CD4-positive, alpha-beta T cell treated with Interleukin-15 for 4 hours (primary cell): ENCODE measurements around the gene S1PR5.
"Not testable (repeated sequence)": the region's sequence is repeated elsewhere in the genome, so short reads cannot be mapped to it uniquely, and the experiment has no call there.

Experiments used
- DNase-seq: peaks from one replicate; pipeline ENCODE4 v3.0.0-alpha.2; 2020; ENCODE audit warnings: low spot score

Gene S1PR5

GRCh38 chr19:10517361-10517759 is at the start of gene S1PR5:
Gene S1PR5 (minus strand): TSS chr19:10517447. CDS start chr19:10515011, 2,436 bp downstream.
- DNase-seq, result no peak

GRCh38 chr19:10566658-10567410 is 49.6 kb upstream of the S1PR5 start:
- DNase-seq, result peak; percentile 70

- DNase-seq, result no peak
Measured at GRCh38 chr19:10566408-10566657, 49.1 kb upstream of the S1PR5 start.

GRCh38 chr19:10565567-10566407 is 48.5 kb upstream of the S1PR5 start, which contains the start of gene KRI1:
Gene KRI1 (minus strand): TSS chr19:10566010. CDS start chr19:10565999, 11 bp downstream.
- peak; percentile 99 for DNase-seq

- DNase-seq, result peak; percentile 48
Measured at GRCh38 chr19:10565028-10565566, 47.9 kb upstream of the S1PR5 start.

GRCh38 chr19:10562609-10563008 is 45.4 kb upstream of the S1PR5 start:
- no peak for DNase-seq

GRCh38 chr19:10560154-10560553 is 42.9 kb upstream of the S1PR5 start:
- DNase-seq, result no peak

GRCh38 chr19:10557603-10558197 is 40.5 kb upstream of the S1PR5 start:
- no peak for DNase-seq

- no peak for DNase-seq
Measured at GRCh38 chr19:10555610-10555973, 38.3 kb upstream of the S1PR5 start.

- DNase-seq, result no peak
Measured at GRCh38 chr19:10554760-10555609, 37.7 kb upstream of the S1PR5 start.

- peak; percentile 60 for DNase-seq
Measured at GRCh38 chr19:10553943-10554381, 36.7 kb upstream of the S1PR5 start.

GRCh38 chr19:10553087-10553667 is 35.9 kb upstream of the S1PR5 start:
- no peak for DNase-seq

- no peak for DNase-seq
Measured at GRCh38 chr19:10552510-10553053, 35.3 kb upstream of the S1PR5 start.

GRCh38 chr19:10551698-10552301 is 34.6 kb upstream of the S1PR5 start:
- DNase-seq, result peak; percentile 52

GRCh38 chr19:10551006-10551405 is 33.8 kb upstream of the S1PR5 start:
- DNase-seq, result not testable (repeated sequence)

GRCh38 chr19:10550336-10550735 is 33.1 kb upstream of the S1PR5 start:
- DNase-seq, result no peak

- DNase-seq, result no peak
Measured at GRCh38 chr19:10549733-10550132, 32.5 kb upstream of the S1PR5 start.

GRCh38 chr19:10548746-10549276 is 31.6 kb upstream of the S1PR5 start:
- no peak for DNase-seq

- no peak for DNase-seq
Measured at GRCh38 chr19:10546817-10547216, 29.6 kb upstream of the S1PR5 start.

GRCh38 chr19:10544753-10545251 is 27.6 kb upstream of the S1PR5 start:
- DNase-seq, result no peak
